MM.1S (cell line): ENCODE results near the gene TMEM175.

Source experiments
- EZH2 ChIP-seq: fragments of 300-600 bp; sonication (generic); optimal IDR thresholded peaks from 2 replicates; pipeline ENCODE3; 2017; ENCODE audit warnings: low read depth, mild to moderate bottlenecking, antibody characterized with exemption, low read length, mixed read lengths
- EZH2phosphoT487 ChIP-seq: fragments of 300-600 bp; sonication (generic); IDR thresholded peaks from 2 replicates; pipeline ENCODE4 v1.6.1; 2018; ENCODE audit warnings: antibody characterized with exemption, low read length
- TF ChIP-seq, protein P1 (sequence below): fragments of 300-600 bp; sonication (generic); IDR thresholded peaks from 2 replicates; pipeline ENCODE4 v1.5.1; 2016; ENCODE audit warnings: antibody characterized with exemption, low read length, mixed read lengths

DNA sequence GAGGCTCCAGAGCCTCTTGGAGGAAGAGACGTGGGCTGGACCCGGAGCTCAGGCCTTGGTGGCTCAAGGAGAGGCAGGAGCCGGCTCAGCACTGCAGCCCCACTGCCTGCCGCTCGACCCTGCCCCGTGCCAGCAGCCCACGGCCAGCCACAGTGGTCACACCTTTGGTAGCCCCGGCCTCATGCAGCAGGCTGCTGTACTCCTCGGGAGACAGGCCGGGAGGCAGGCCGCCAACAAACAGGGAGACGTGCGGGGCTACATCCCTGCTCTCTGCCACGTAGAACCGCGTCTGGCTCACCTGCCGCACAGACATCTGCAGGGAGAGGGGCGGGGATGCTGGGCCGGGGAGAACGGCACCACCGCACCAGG lies 33.5 kb downstream of the TMEM175 start:
- TF ChIP-seq, protein P1, sequence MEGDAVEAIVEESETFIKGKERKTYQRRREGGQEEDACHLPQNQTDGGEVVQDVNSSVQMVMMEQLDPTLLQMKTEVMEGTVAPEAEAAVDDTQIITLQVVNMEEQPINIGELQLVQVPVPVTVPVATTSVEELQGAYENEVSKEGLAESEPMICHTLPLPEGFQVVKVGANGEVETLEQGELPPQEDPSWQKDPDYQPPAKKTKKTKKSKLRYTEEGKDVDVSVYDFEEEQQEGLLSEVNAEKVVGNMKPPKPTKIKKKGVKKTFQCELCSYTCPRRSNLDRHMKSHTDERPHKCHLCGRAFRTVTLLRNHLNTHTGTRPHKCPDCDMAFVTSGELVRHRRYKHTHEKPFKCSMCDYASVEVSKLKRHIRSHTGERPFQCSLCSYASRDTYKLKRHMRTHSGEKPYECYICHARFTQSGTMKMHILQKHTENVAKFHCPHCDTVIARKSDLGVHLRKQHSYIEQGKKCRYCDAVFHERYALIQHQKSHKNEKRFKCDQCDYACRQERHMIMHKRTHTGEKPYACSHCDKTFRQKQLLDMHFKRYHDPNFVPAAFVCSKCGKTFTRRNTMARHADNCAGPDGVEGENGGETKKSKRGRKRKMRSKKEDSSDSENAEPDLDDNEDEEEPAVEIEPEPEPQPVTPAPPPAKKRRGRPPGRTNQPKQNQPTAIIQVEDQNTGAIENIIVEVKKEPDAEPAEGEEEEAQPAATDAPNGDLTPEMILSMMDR = no peak
- TF ChIP-seq EZH2 (no peak), EZH2phosphoT487 (no peak)
